ENCODE measurements around the gene GGTLC2.
"Not testable (repeated sequence)": the region's sequence is repeated elsewhere in the genome, so short reads cannot be mapped to it uniquely, and the experiment has no call there.

Gene GGTLC2

GRCh38 chr22:22638313-22638712 lies 6.1 kb upstream of the GGTLC2 start:
- not testable (repeated sequence) for DNase-seq

- DNase-seq, result not testable (repeated sequence)
Observed at GRCh38 chr22:22642255-22642654, 2.2 kb upstream of the GGTLC2 start.

GRCh38 chr22:22645969-22646368 lies 1.6 kb downstream of the GGTLC2 start:
- not testable (repeated sequence) for DNase-seq

- not testable (repeated sequence) for DNase-seq
Observed at GRCh38 chr22:22647952-22648351, 3.5 kb downstream of the GGTLC2 start.

GRCh38 chr22:22648863-22649536 lies 4.6 kb downstream of the GGTLC2 start:
- DNase-seq, result not testable (repeated sequence)

- DNase-seq, result not testable (repeated sequence)
Observed at GRCh38 chr22:22649761-22650160, 5.3 kb downstream of the GGTLC2 start.

GRCh38 chr22:22650398-22650797 lies 6.0 kb downstream of the GGTLC2 start:
- DNase-seq, result not testable (repeated sequence)

GRCh38 chr22:22650803-22651515 lies 6.5 kb downstream of the GGTLC2 start:
- not testable (repeated sequence) for DNase-seq

GRCh38 chr22:22651593-22651992 lies 7.2 kb downstream of the GGTLC2 start:
- DNase-seq, result not testable (repeated sequence)

- DNase-seq, result not testable (repeated sequence)
Observed at GRCh38 chr22:22652102-22652501, 7.7 kb downstream of the GGTLC2 start.

- not testable (repeated sequence) for DNase-seq
Observed at GRCh38 chr22:22652573-22652972, 8.2 kb downstream of the GGTLC2 start.

GRCh38 chr22:22653677-22654381 lies 9.4 kb downstream of the GGTLC2 start:
- DNase-seq, result not testable (repeated sequence)

- DNase-seq, result no peak
Observed at GRCh38 chr22:22655452-22656290, 11.3 kb downstream of the GGTLC2 start.

- DNase-seq, result no peak
Observed at GRCh38 chr22:22657712-22658111, 13.3 kb downstream of the GGTLC2 start.

GRCh38 chr22:22661275-22661674 lies 16.9 kb downstream of the GGTLC2 start:
- no peak for DNase-seq

- no peak for DNase-seq
Observed at GRCh38 chr22:22662095-22662494, 17.7 kb downstream of the GGTLC2 start.

GRCh38 chr22:22663861-22664800 lies 19.7 kb downstream of the GGTLC2 start:
- DNase-seq, result no peak

- DNase-seq, result no peak
Observed at GRCh38 chr22:22666307-22667091, 22.1 kb downstream of the GGTLC2 start.

GRCh38 chr22:22667966-22668880 lies 23.8 kb downstream of the GGTLC2 start:
- DNase-seq, result no peak

- no peak for DNase-seq
Observed at GRCh38 chr22:22669093-22669492, 24.7 kb downstream of the GGTLC2 start.
